CD8-positive, alpha-beta memory T cell (primary cell): ENCODE measurements around the gene EEFSEC. TPM values are rescaled to one million over a fixed set of nuclear protein-coding genes. Genes with fewer than 3 reads are reported as not detected.
A peak's percentile ranks its signal among the peaks of the same experiment; 100 is the strongest.

Experiments used
- CTCF ChIA-PET: fragments of 350-600 bp; sonication (Branson Sonifier 250); formaldehyde crosslinking; loops from one replicate; lab custom pipeline; 2021; ENCODE audit warnings: antibody characterized with exemption; lab: Charles Lee
- POLR2A ChIA-PET: fragments of 350-600 bp; sonication (Branson Sonifier 250); formaldehyde crosslinking; loops from one replicate; lab custom pipeline; 2021; ENCODE audit warnings: antibody characterized with exemption; lab: Charles Lee
- DNase-seq, 5 donors: peaks; one replicate each; pipeline versions ENCODE4 v3.0.0 to v3.0.0-alpha.2; 2020 to 2022; ENCODE audit warnings: mixed read lengths in 1 of 5
- H3K27ac ChIP-seq: one replicate; pipeline ENCODE4 v1.7.0; 2013; ENCODE audit warnings: low read depth, mild to moderate bottlenecking, low read length, moderate library complexity
- H3K27me3 ChIP-seq: 2 replicates; pipeline ENCODE4 v1.7.0; 2013; ENCODE audit warnings: low read length, mild to moderate bottlenecking; ENCODE audit not compliant: insufficient read depth, poor library complexity, severe bottlenecking
- H3K36me3 ChIP-seq: 2 replicates; pipeline ENCODE4 v1.7.0; 2013; ENCODE audit warnings: mild to moderate bottlenecking, low read length, moderate library complexity; ENCODE audit not compliant: insufficient read depth
- H3K4me1 ChIP-seq: 2 replicates; pipeline ENCODE4 v1.7.0; 2013; ENCODE audit warnings: mild to moderate bottlenecking, low read length, moderate library complexity; ENCODE audit not compliant: insufficient read depth
- H3K4me3 ChIP-seq: 2 replicates; pipeline ENCODE4 v1.7.0; 2013; ENCODE audit warnings: mild to moderate bottlenecking, low read length
- H3K9me3 ChIP-seq: 2 replicates; pipeline ENCODE4 v1.7.0; 2013; ENCODE audit warnings: mild to moderate bottlenecking, low read length
- H3K27ac Mint-ChIP-seq, 8 donors: one replicate each; pipeline ENCODE4 v1.8.0; 2020 to 2021; ENCODE audit warnings: mixed read lengths in 8 of 8, mild to moderate bottlenecking in 6 of 8, inconsistent platforms in 3 of 8, moderate library complexity in 3 of 8
- H3K27me3 Mint-ChIP-seq, 2 donors: one replicate each; pipeline ENCODE4 v1.8.0; 2020 to 2021; ENCODE audit warnings: mixed read lengths in 2 of 2, mild to moderate bottlenecking in 1 of 2, moderate library complexity in 1 of 2
- H3K36me3 Mint-ChIP-seq, 3 donors: one replicate each; pipeline ENCODE4 v1.8.0; 2020 to 2021; ENCODE audit warnings: mixed read lengths in 3 of 3, inconsistent platforms in 1 of 3, mild to moderate bottlenecking in 1 of 3
- H3K4me1 Mint-ChIP-seq, 3 donors: one replicate each; pipeline ENCODE4 v1.8.0; 2020 to 2021; ENCODE audit warnings: mixed read lengths in 3 of 3, inconsistent platforms in 1 of 3, mild to moderate bottlenecking in 1 of 3
- H3K4me3 Mint-ChIP-seq, 7 donors: one replicate each; pipeline ENCODE4 v1.8.0; 2020 to 2021; ENCODE audit warnings: mixed read lengths in 7 of 7, mild to moderate bottlenecking in 6 of 7, moderate library complexity in 4 of 7, inconsistent platforms in 2 of 7
- H3K9me3 Mint-ChIP-seq, 5 donors: one replicate each; pipeline ENCODE4 v1.8.0; 2020 to 2022; ENCODE audit warnings: mixed read lengths in 5 of 5, mild to moderate bottlenecking in 3 of 5, moderate library complexity in 2 of 5, inconsistent platforms in 1 of 5
- polyA plus RNA-seq: library from polyadenylated mRNA; unstranded; fragments of 300-500 nt; fragmentation: Illumina TruSeq; gene quantifications from one replicate; pipeline ENCODE4 v1.2.3, GENCODE V29; 2021
- total RNA-seq, 2 experiments: library from RNA; stranded (reverse); gene quantifications; one replicate each; pipeline ENCODE4 v1.2.3, GENCODE V29; 2021

EEFSEC gene
- total and polyA plus RNA-seq, 3 experiments from 2014 or later = 20.4 to 28.6 (median 21.8) TPM

GRCh38 chr3:128329491-128330213 lies 176.4 kb downstream of the EEFSEC start:
- H3K36me3 ChIP-seq = no peaks in the 10 kb centered on the region
- ChIA-PET CTCF (interaction anchor here (0.9 kb wide), 1 partner anchor 109 kb away, joined by 3 read pairs; no protein-coding TSS in a partner anchor), POLR2A (no interaction called here)
- H3K27ac ChIP-seq = no peak overlapping the region
- peaks cover 11% of the 10 kb centered on the region for H3K4me1 ChIP-seq
- H3K27ac Mint-ChIP-seq = no peak overlapping the region
- H3K9me3 ChIP-seq = no peaks in the 10 kb centered on the region
- peaks cover 0 to 14% (median 5%) of the 10 kb centered on the region in 3 donors for H3K4me1 Mint-ChIP-seq
- H3K27me3 ChIP-seq = no peaks in the 10 kb centered on the region
- H3K9me3 Mint-ChIP-seq = no peaks in the 10 kb centered on the region
- H3K27me3 Mint-ChIP-seq = no peaks in the 10 kb centered on the region
- H3K4me3 Mint-ChIP-seq = no peak overlapping the region
- no peak for DNase-seq
- peaks cover 0 to 10% (median 9%) of the 10 kb centered on the region in 3 donors for H3K36me3 Mint-ChIP-seq
- H3K4me3 ChIP-seq = no peak overlapping the region

- CTCF ChIA-PET = interaction anchor here (0.9 kb wide), 1 partner anchor 108 kb away, joined by 3 read pairs; no protein-coding TSS in a partner anchor
- POLR2A ChIA-PET = no interaction called here
These were observed 177.0 kb downstream of the EEFSEC start for GRCh38 chr3:128330214-128330842.

GRCh38 chr3:128334086-128334645 lies 180.9 kb downstream of the EEFSEC start:
- Mint-ChIP-seq H3K4me1 (no peaks in the 10 kb centered on the region), H3K4me3 (no peak overlapping the region), H3K27me3 (no peaks in the 10 kb centered on the region), H3K9me3 (no peaks in the 10 kb centered on the region), H3K27ac (no peak overlapping the region), H3K36me3 (peaks cover 0 to 41% (median 12%) of the 10 kb centered on the region in 3 donors)
- DNase-seq = no peak
- H3K9me3 ChIP-seq = no peaks in the 10 kb centered on the region
- no peak overlapping the region for H3K4me3 ChIP-seq
- no peak overlapping the region for H3K27ac ChIP-seq
- H3K36me3 ChIP-seq = peaks cover 8% of the 10 kb centered on the region
- no peaks in the 10 kb centered on the region for H3K27me3 ChIP-seq
- no peaks in the 10 kb centered on the region for H3K4me1 ChIP-seq
- ChIA-PET CTCF (interaction anchor here (1.1 kb wide), 1 partner anchor 12 kb away, joined by 3 read pairs; no protein-coding TSS in a partner anchor), POLR2A (no interaction called here)

More at GRCh38 chr3:128330214-128330842, 177.0 kb downstream of the EEFSEC start:
- no peaks in the 10 kb centered on the region for H3K9me3 ChIP-seq
- Mint-ChIP-seq H3K9me3 (no peaks in the 10 kb centered on the region), H3K36me3 (peaks cover 0 to 13% (median 9%) of the 10 kb centered on the region in 3 donors), H3K27ac (no peak overlapping the region), H3K4me1 (peaks cover 0 to 14% (median 5%) of the 10 kb centered on the region in 3 donors), H3K4me3 (no peak overlapping the region), H3K27me3 (no peaks in the 10 kb centered on the region)
- H3K27me3 ChIP-seq = no peaks in the 10 kb centered on the region
- H3K27ac ChIP-seq = no peak overlapping the region
- H3K36me3 ChIP-seq = no peaks in the 10 kb centered on the region
- peaks cover 11% of the 10 kb centered on the region for H3K4me1 ChIP-seq
- no peak for DNase-seq
- no peak overlapping the region for H3K4me3 ChIP-seq

- Histone ChIP-seq H3K27ac (no peak overlapping the region), H3K4me3 (no peak overlapping the region), H3K4me1 (no peaks in the 10 kb centered on the region), H3K36me3 (peaks cover 8% of the 10 kb centered on the region), H3K9me3 (no peaks in the 10 kb centered on the region), H3K27me3 (no peaks in the 10 kb centered on the region)
- Mint-ChIP-seq H3K4me3 (peak overlapping the region in 1 of 7 donors; percentile 54), H3K27me3 (no peaks in the 10 kb centered on the region), H3K9me3 (no peaks in the 10 kb centered on the region), H3K36me3 (peaks cover 0 to 42% (median 12%) of the 10 kb centered on the region in 3 donors), H3K27ac (peak overlapping the region in 2 of 8 donors; percentile 52 to 73), H3K4me1 (no peaks in the 10 kb centered on the region)
- ChIA-PET CTCF (no interaction called here), POLR2A (no interaction called here)
- no peak for DNase-seq
These were observed 181.5 kb downstream of the EEFSEC start for GRCh38 chr3:128334766-128335165.

- Histone ChIP-seq H3K27ac (no peak overlapping the region), H3K9me3 (no peaks in the 10 kb centered on the region), H3K4me1 (no peaks in the 10 kb centered on the region), H3K27me3 (no peaks in the 10 kb centered on the region), H3K4me3 (no peak overlapping the region), H3K36me3 (peaks cover 8% of the 10 kb centered on the region)
- no peaks in the 10 kb centered on the region for H3K4me1 Mint-ChIP-seq
- H3K36me3 Mint-ChIP-seq = peaks cover 0 to 48% (median 16%) of the 10 kb centered on the region in 3 donors
- CTCF ChIA-PET = no interaction called here
- DNase-seq = no peak
- no peaks in the 10 kb centered on the region for H3K9me3 Mint-ChIP-seq
- H3K4me3 Mint-ChIP-seq = no peak overlapping the region
- POLR2A ChIA-PET = no interaction called here
- H3K27me3 Mint-ChIP-seq = no peaks in the 10 kb centered on the region
- peak overlapping the region in 4 of 8 donors; percentile 5 to 56 (median 28) for H3K27ac Mint-ChIP-seq
These were observed 182.5 kb downstream of the EEFSEC start for GRCh38 chr3:128335621-128336296.

- Histone ChIP-seq H3K4me1 (no peaks in the 10 kb centered on the region), H3K27me3 (no peaks in the 10 kb centered on the region), H3K9me3 (no peaks in the 10 kb centered on the region), H3K4me3 (no peak overlapping the region), H3K36me3 (peaks cover 8% of the 10 kb centered on the region), H3K27ac (no peak overlapping the region)
- DNase-seq = no peak
- Mint-ChIP-seq H3K9me3 (no peaks in the 10 kb centered on the region), H3K4me3 (no peak overlapping the region), H3K4me1 (no peaks in the 10 kb centered on the region), H3K27me3 (no peaks in the 10 kb centered on the region), H3K36me3 (peaks cover 0 to 56% (median 16%) of the 10 kb centered on the region in 3 donors), H3K27ac (peak overlapping the region in 4 of 8 donors; percentile 5 to 56 (median 28))
- POLR2A ChIA-PET = no interaction called here
- CTCF ChIA-PET = no interaction called here
These were observed 183.3 kb downstream of the EEFSEC start for GRCh38 chr3:128336337-128337156.

GRCh38 chr3:128337305-128337704 lies 184.0 kb downstream of the EEFSEC start:
- Histone ChIP-seq H3K4me3 (no peak overlapping the region), H3K27ac (no peak overlapping the region), H3K27me3 (no peaks in the 10 kb centered on the region), H3K4me1 (no peaks in the 10 kb centered on the region), H3K9me3 (no peaks in the 10 kb centered on the region), H3K36me3 (peaks cover 10% of the 10 kb centered on the region)
- H3K4me3 Mint-ChIP-seq = no peak overlapping the region
- no peaks in the 10 kb centered on the region for H3K9me3 Mint-ChIP-seq
- no peaks in the 10 kb centered on the region for H3K4me1 Mint-ChIP-seq
- no peaks in the 10 kb centered on the region for H3K27me3 Mint-ChIP-seq
- no peak for DNase-seq
- peaks cover 0 to 64% (median 16%) of the 10 kb centered on the region in 3 donors for H3K36me3 Mint-ChIP-seq
- ChIA-PET POLR2A (no interaction called here), CTCF (no interaction called here)
- peak overlapping the region in 1 of 8 donors; percentile 43 for H3K27ac Mint-ChIP-seq
